HL-60/S4 (cell line): Measurements from ENCODE around the gene TRAP1.

Source experiments
- in situ Hi-C: fragments of 300-500 bp; cut with MboI; formaldehyde crosslinking; loops from 2 replicates; pipeline ENCODE4 v1.14.3; 2022; ENCODE audit warnings: low sequenced_read_pairs

TRAP1 gene

GRCh38 chr16:3717235-3718018 lies at the start of gene TRAP1:
Gene TRAP1 (minus strand): TSS chr16:3717524. CDS start chr16:3717508, 16 bp downstream.
- in situ Hi-C loops, result no loop called here

GRCh38 chr16:3766177-3766576 lies 48.9 kb upstream of the TRAP1 start:
- in situ Hi-C loops, result no loop called here

- in situ Hi-C loops, result no loop called here
Measured at GRCh38 chr16:3764409-3764808, 47.1 kb upstream of the TRAP1 start.

GRCh38 chr16:3762107-3762750 lies 44.9 kb upstream of the TRAP1 start:
- in situ Hi-C loops, result no loop called here

- in situ Hi-C loops, result no loop called here
Measured at GRCh38 chr16:3761375-3762106, 44.2 kb upstream of the TRAP1 start.

- in situ Hi-C loops, result no loop called here
Measured at GRCh38 chr16:3760518-3760917, 43.2 kb upstream of the TRAP1 start.

- in situ Hi-C loops, result no loop called here
Measured at GRCh38 chr16:3759736-3760135, 42.4 kb upstream of the TRAP1 start.

GRCh38 chr16:3756113-3756512 lies 38.8 kb upstream of the TRAP1 start:
- in situ Hi-C loops, result no loop called here

GRCh38 chr16:3755249-3755648 lies 37.9 kb upstream of the TRAP1 start:
- in situ Hi-C loops, result no loop called here

- in situ Hi-C loops, result no loop called here
Measured at GRCh38 chr16:3754772-3755171, 37.4 kb upstream of the TRAP1 start.

GRCh38 chr16:3754081-3754703 lies 36.9 kb upstream of the TRAP1 start:
- in situ Hi-C loops, result no loop called here

- in situ Hi-C loops, result no loop called here
Measured at GRCh38 chr16:3752984-3753383, 35.7 kb upstream of the TRAP1 start.

- in situ Hi-C loops, result no loop called here
Measured at GRCh38 chr16:3751878-3752277, 34.6 kb upstream of the TRAP1 start.

- in situ Hi-C loops, result no loop called here
Measured at GRCh38 chr16:3748307-3748706, 31.0 kb upstream of the TRAP1 start.

- in situ Hi-C loops, result no loop called here
Measured at GRCh38 chr16:3745751-3746355, 28.5 kb upstream of the TRAP1 start.

- in situ Hi-C loops, result no loop called here
Measured at GRCh38 chr16:3744018-3744417, 26.7 kb upstream of the TRAP1 start.

- in situ Hi-C loops, result no loop called here
Measured at GRCh38 chr16:3740934-3741333, 23.6 kb upstream of the TRAP1 start.

- in situ Hi-C loops, result no loop called here
Measured at GRCh38 chr16:3740186-3740585, 22.9 kb upstream of the TRAP1 start.

GRCh38 chr16:3739636-3740035 lies 22.3 kb upstream of the TRAP1 start:
- in situ Hi-C loops, result no loop called here

- in situ Hi-C loops, result no loop called here
Measured at GRCh38 chr16:3738541-3738940, 21.2 kb upstream of the TRAP1 start.

GRCh38 chr16:3738128-3738527 lies 20.8 kb upstream of the TRAP1 start:
- in situ Hi-C loops, result no loop called here
